Fibroblast of pulmonary artery (primary cell): ENCODE data around the gene SLC35F1.

ENCODE experiments used
- DNase-seq: peaks from one replicate; pipeline ENCODE4 v3.0.0-alpha.2; 2010; ENCODE audit warnings: low read depth
- H3K4me3 ChIP-seq: replicated peaks from 2 replicates; pipeline ENCODE4 v1.5.1; 2011; ENCODE audit warnings: low read depth, mild to moderate bottlenecking, control low read depth, low read length, moderate library complexity
- TF ChIP-seq, protein P1 (sequence below): IDR thresholded peaks from 2 replicates; pipeline ENCODE4 v1.5.1; 2011; ENCODE audit warnings: mild to moderate bottlenecking, control low read depth, low read length, inconsistent platforms; ENCODE audit errors: missing control alignments

The SLC35F1 gene

DNA sequence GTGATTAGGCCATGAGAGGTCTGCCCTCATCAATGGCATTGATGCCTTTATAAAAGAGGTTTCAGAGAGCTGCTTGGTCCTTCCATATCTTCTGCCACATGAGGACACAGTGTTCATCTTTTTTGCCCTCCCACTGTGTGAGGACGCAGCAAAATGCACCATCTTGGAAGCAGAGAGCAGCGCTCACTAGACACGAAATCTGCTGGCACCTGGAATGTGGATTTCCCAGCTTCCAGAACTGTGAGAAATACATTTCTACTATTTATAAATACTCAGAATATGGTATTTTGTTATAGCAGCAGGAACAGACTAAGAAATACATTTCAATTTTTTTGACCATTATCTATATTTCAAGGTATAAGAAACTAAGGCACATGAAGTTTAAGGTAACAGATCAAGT lies 24.9 kb downstream of the SLC35F1 start:
- TF ChIP-seq, protein P1, sequence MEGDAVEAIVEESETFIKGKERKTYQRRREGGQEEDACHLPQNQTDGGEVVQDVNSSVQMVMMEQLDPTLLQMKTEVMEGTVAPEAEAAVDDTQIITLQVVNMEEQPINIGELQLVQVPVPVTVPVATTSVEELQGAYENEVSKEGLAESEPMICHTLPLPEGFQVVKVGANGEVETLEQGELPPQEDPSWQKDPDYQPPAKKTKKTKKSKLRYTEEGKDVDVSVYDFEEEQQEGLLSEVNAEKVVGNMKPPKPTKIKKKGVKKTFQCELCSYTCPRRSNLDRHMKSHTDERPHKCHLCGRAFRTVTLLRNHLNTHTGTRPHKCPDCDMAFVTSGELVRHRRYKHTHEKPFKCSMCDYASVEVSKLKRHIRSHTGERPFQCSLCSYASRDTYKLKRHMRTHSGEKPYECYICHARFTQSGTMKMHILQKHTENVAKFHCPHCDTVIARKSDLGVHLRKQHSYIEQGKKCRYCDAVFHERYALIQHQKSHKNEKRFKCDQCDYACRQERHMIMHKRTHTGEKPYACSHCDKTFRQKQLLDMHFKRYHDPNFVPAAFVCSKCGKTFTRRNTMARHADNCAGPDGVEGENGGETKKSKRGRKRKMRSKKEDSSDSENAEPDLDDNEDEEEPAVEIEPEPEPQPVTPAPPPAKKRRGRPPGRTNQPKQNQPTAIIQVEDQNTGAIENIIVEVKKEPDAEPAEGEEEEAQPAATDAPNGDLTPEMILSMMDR = no peak
- no peak for DNase-seq
- no peak overlapping the region for H3K4me3 ChIP-seq

- no peak for DNase-seq
- H3K4me3 ChIP-seq = no peak overlapping the region
- TF ChIP-seq, protein P1 = no peak
Measured at GRCh38 chr6:117932676-117933075, 25.6 kb downstream of the SLC35F1 start.

GRCh38 chr6:117933471-117933870 lies 26.4 kb downstream of the SLC35F1 start:
- TF ChIP-seq, protein P1 = no peak
- no peak for DNase-seq
- H3K4me3 ChIP-seq = no peak overlapping the region

GRCh38 chr6:117938311-117938995 lies 31.4 kb downstream of the SLC35F1 start:
- TF ChIP-seq, protein P1 = no peak
- H3K4me3 ChIP-seq = no peak overlapping the region
- DNase-seq = no peak

GRCh38 chr6:117947234-117947633 lies 40.2 kb downstream of the SLC35F1 start:
- TF ChIP-seq, protein P1 = no peak
- DNase-seq = no peak
- no peak overlapping the region for H3K4me3 ChIP-seq

DNA sequence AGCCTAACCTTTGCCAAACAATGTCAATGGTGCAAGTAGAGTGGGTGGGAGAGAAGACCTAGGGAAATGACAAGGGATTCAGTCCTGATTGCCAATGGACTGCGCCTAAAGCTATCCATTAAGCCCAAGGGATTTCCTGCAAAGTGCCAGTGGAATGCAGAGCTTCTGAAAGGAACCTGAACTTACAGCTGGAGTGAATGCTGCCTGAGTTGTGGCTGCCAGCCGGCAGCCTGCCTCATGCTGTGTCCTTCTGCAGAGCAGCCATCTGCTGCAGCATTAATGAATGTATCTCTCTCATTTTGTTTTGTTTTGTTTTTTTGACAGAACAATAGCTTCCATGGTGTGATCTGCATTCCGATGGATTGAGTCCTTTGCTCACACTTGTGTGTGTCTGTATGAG lies 44.7 kb downstream of the SLC35F1 start:
- no peak overlapping the region for H3K4me3 ChIP-seq
- TF ChIP-seq, protein P1 = no peak
- no peak for DNase-seq

DNA sequence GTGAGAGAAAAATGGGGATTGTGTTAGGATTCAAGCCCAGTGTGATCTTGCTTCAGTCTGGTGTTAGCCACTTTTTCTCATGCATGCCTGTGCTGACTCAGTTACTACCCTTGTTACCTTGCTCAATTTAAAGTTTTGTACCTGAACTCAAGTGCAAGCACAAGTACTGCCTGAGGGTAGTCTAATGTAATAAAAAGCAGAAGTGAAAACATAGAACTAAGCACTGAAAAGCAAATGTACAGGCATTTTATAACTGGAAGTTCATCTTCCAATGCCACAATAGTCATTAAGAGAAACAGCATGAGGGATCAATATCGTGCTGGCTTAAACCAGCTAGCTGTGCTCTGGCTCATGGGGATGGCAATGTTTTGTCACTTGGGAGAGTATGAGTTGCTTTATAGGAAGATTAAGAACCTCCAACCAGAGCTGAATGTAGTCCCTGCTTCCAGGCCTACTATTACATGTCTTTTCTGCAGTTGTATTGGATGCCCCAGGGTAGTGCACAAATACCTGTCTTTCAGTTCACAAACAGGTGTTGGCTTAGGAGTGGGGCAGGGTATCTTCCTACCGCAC lies 48.7 kb downstream of the SLC35F1 start:
- H3K4me3 ChIP-seq = no peak overlapping the region
- TF ChIP-seq, protein P1 = no peak
- no peak for DNase-seq
